GM12878 (cell line): ENCODE measurements around the gene ZNF407. TPM values are rescaled to one million over a fixed set of nuclear protein-coding genes. Genes with fewer than 3 reads are reported as not detected.

ENCODE experiments used
- ATAC-seq: fragments of 200-7000 bp; cut with Tn5 transposase; 3 replicates; pipeline ENCODE4 v1.9.1; 2020; ENCODE audit warnings: mild to moderate bottlenecking, moderate library complexity
- BruUV-seq: library from RNA; stranded (reverse); fragments of 400-500 nt; replicated peaks from 2 replicates; lab custom pipeline; 2021; lab: Mats Ljungman, UMichigan
- CTCF ChIA-PET: fragments of 300-600 bp; sonication (Branson Sonifier 250); formaldehyde crosslinking; extraction: SDS; loops from one replicate; lab custom pipeline; 2021; ENCODE audit warnings: inconsistent platforms; lab: Yijun Ruan, JAX
- POLR2A ChIA-PET: fragments of 350-600 bp; formaldehyde crosslinking; extraction: SDS; loops from one replicate; lab custom pipeline; 2021; ENCODE audit warnings: inconsistent platforms; lab: Charles Lee
- RAD21 ChIA-PET: fragments of 300-600 bp; sonication (Branson Sonifier 250); formaldehyde crosslinking; loops from one replicate; lab custom pipeline; 2023; ENCODE audit warnings: antibody characterized with exemption; ENCODE audit not compliant: unreplicated experiment; lab: Charles Lee
- SMC1A ChIA-PET: fragments of 300-600 bp; sonication (Branson Sonifier 250); formaldehyde crosslinking; loops from one replicate; lab custom pipeline; 2023; ENCODE audit not compliant: unreplicated experiment, uncharacterized antibody; lab: Charles Lee
- DNase-seq: peaks from one replicate; pipeline ENCODE4 v3.0.0-alpha.2; 2011; ENCODE audit warnings: low read depth, low spot score
- FAIRE-seq: peaks from 3 replicates; lab custom pipeline; 2011; peaks lifted over from hg19 to GRCh38; lab: Jason Lieb, UNC
- H2AFZ ChIP-seq: 2 replicates; pipeline ENCODE4 v1.6.0; 2011; ENCODE audit warnings: low read depth, low read length, control low read depth; ENCODE audit not compliant: control insufficient read depth
- H3K27ac ChIP-seq: 2 replicates; pipeline ENCODE4 v1.5.1; 2011; ENCODE audit warnings: control low read depth; ENCODE audit not compliant: control insufficient read depth, insufficient read depth
- H3K27me3 ChIP-seq, 2 experiments: replicated peaks in 1 of 2; 2 replicates each; pipeline versions ENCODE4 v1.6.0 to v1.6.1; 2011; ENCODE audit warnings: low read length in 1 of 2; ENCODE audit not compliant: control insufficient read depth in 2 of 2, insufficient read depth in 2 of 2
- H3K36me3 ChIP-seq, 2 experiments: 2 replicates each; pipeline ENCODE4 v1.5.1; 2011; ENCODE audit warnings: low read length in 1 of 2; ENCODE audit not compliant: control insufficient read depth in 2 of 2, insufficient read depth in 2 of 2
- H3K4me1 ChIP-seq: 2 replicates; pipeline ENCODE4 v1.6.1; 2011; ENCODE audit warnings: mild to moderate bottlenecking, low read length, moderate library complexity, mixed read lengths; ENCODE audit not compliant: control insufficient read depth, insufficient read depth
- H3K4me2 ChIP-seq: 2 replicates; pipeline ENCODE4 v1.6.0; 2011; ENCODE audit warnings: control low read depth; ENCODE audit not compliant: control insufficient read depth, insufficient read depth
- H3K4me3 ChIP-seq: fragments of 200-600 bp; sonication (generic); 2 replicates; pipeline ENCODE4 v1.5.1; 2016
- H3K79me2 ChIP-seq: 2 replicates; pipeline ENCODE4 v1.6.0; 2011; ENCODE audit warnings: low read length; ENCODE audit not compliant: control insufficient read depth, insufficient read depth
- H3K9ac ChIP-seq: 2 replicates; pipeline ENCODE4 v1.8.0; 2011; ENCODE audit warnings: low read length, control low read depth, mixed read lengths; ENCODE audit not compliant: control insufficient read depth, insufficient read depth
- H3K9me3 ChIP-seq: replicated peaks from 3 replicates; pipeline ENCODE4 v1.5.1; 2011; ENCODE audit warnings: mild to moderate bottlenecking, low read length; ENCODE audit not compliant: control insufficient read depth, insufficient read depth
- H4K20me1 ChIP-seq: 2 replicates; pipeline ENCODE4 v1.6.0; 2011; ENCODE audit not compliant: control insufficient read depth, insufficient read depth
- ASH2L ChIP-seq: fragments of 300-600, 200-600 bp; sonication (generic); IDR thresholded peaks from 2 replicates; pipeline ENCODE4 v1.6.1; 2017; ENCODE audit warnings: low read depth, mild to moderate bottlenecking, borderline replicate concordance
- ATF7 ChIP-seq: fragments of 450-650 bp; IDR thresholded peaks from 2 replicates; pipeline ENCODE4 v1.6.1; 2016; ENCODE audit warnings: low read depth, mild to moderate bottlenecking
- BMI1 ChIP-seq: fragments of 450-650 bp; IDR thresholded peaks from 2 replicates; pipeline ENCODE4 v1.6.1; 2016; ENCODE audit warnings: mild to moderate bottlenecking, moderate library complexity, borderline replicate concordance
- NR2C2 ChIP-seq: IDR thresholded peaks from 2 replicates; pipeline ENCODE4 v1.6.1; 2011; ENCODE audit warnings: borderline replicate concordance, low read depth; ENCODE audit not compliant: control insufficient read depth, insufficient read length
- PML ChIP-seq: IDR thresholded peaks from 2 replicates; pipeline ENCODE4 v1.6.1; 2012; ENCODE audit warnings: low read length, inconsistent platforms
- POLR2AphosphoS2 ChIP-seq: IDR thresholded peaks from 2 replicates; pipeline ENCODE4 v1.6.1; 2011; ENCODE audit warnings: low read depth, mild to moderate bottlenecking, low read length, improper control_type of control experiment, moderate library complexity
- POLR2AphosphoS5 ChIP-seq: IDR thresholded peaks from 2 replicates; pipeline ENCODE4 v1.6.1; 2011; ENCODE audit warnings: mild to moderate bottlenecking, low read length, inconsistent platforms
- RAD21 ChIP-seq: IDR thresholded peaks from 2 replicates; pipeline ENCODE4 v1.6.1; 2011; ENCODE audit warnings: mild to moderate bottlenecking, low read depth, low read length, moderate library complexity; ENCODE audit not compliant: insufficient read depth
- TARDBP ChIP-seq: IDR thresholded peaks from 2 replicates; pipeline ENCODE4 v1.6.1; 2016; ENCODE audit warnings: borderline replicate concordance
- TCF12 ChIP-seq: IDR thresholded peaks from 2 replicates; pipeline ENCODE4 v1.6.1; 2011; ENCODE audit warnings: low read depth, mild to moderate bottlenecking, low read length
- TCF3 ChIP-seq: IDR thresholded peaks from 2 replicates; pipeline ENCODE4 v1.6.1; 2012; ENCODE audit warnings: low read depth, mild to moderate bottlenecking, low read length, borderline replicate concordance; ENCODE audit not compliant: insufficient read depth
- YY1 ChIP-seq: IDR thresholded peaks from 2 replicates; pipeline ENCODE4 v1.6.1; 2011; ENCODE audit warnings: low read depth, mild to moderate bottlenecking, low read length
- ZNF207 ChIP-seq: fragments of 450-650 bp; IDR thresholded peaks from 2 replicates; pipeline ENCODE4 v1.6.1; 2014; ENCODE audit warnings: antibody characterized with exemption, mild to moderate bottlenecking, borderline replicate concordance
- WGBS: methylation state at CpG from one replicate; pipeline ENCODE4 v1.1.6; 2016; ENCODE audit warnings: low lambda C conversion rate; ENCODE audit not compliant: insufficient replicate concordance, insufficient coverage; ENCODE audit errors: missing lambda C conversion rate; 5-methylcytosine and 5-hydroxymethylcytosine counted together
- in situ Hi-C: fragments of 300-500 bp; cut with MboI; formaldehyde crosslinking; loops from 9 replicates; pipeline ENCODE4 v1.14.3; 2018; ENCODE audit warnings: mixed read lengths
- intact Hi-C: fragments of 100-400 bp; cut with micrococcal nuclease; formaldehyde crosslinking; loops from one replicate; pipeline ENCODE4 v1.14.2; 2022; ENCODE audit not compliant: unreplicated experiment
- polyA plus RNA-seq, 11 experiments: library from polyadenylated mRNA; depleted of rRNA in 4 of 11; unstranded in 6 of 11; stranded (reverse) in 5 of 11; fragments of >200 nt; fragmentation: Nextera tagmentation in 4 of 11; fragmentation: Illumina TruSeq in 1 of 11; extraction: Ambion mirVana in 4 of 11; extraction: Trizol in 1 of 11; gene quantifications; 1 replicate in 1 of 11; 2 replicates in 10 of 11; pipeline versions ENCODE4 v1.2.1 to v1.2.3, GENCODE V29; 2011 to 2016; ENCODE audit warnings: inconsistent platforms in 2 of 11, missing spikeins in 2 of 11, low read depth in 1 of 11
- total RNA-seq, 4 experiments: library from RNA; depleted of rRNA in 3 of 4; stranded (reverse); fragments of >200 nt in 3 of 4; fragmentation: Illumina TruSeq in 1 of 4; extraction: Trizol in 1 of 4; gene quantifications; 2 replicates each; pipeline versions ENCODE4 v1.2.1 to v1.2.3, GENCODE V29; 2013 to 2021
- TF ChIP-seq, protein P1 (sequence below): fragments of 450-650 bp; IDR thresholded peaks from 2 replicates; pipeline ENCODE4 v1.6.1; 2017; ENCODE audit warnings: antibody characterized with exemption, mild to moderate bottlenecking, moderate library complexity
- TF ChIP-seq, protein P2 (sequence below): fragments of 450-650 bp; IDR thresholded peaks from 2 replicates; pipeline ENCODE4 v1.6.1; 2017; ENCODE audit warnings: mild to moderate bottlenecking, moderate library complexity
- TF ChIP-seq, protein P3 (sequence below): fragments of 450-650 bp; IDR thresholded peaks from 2 replicates; pipeline ENCODE4 v1.6.1; 2017; ENCODE audit warnings: borderline replicate concordance

The ZNF407 gene
- total and polyA plus RNA-seq, 10 of the 15 experiments (the other 5 are each of a cell fraction or from before 2014, with no cell fraction given): 0.69 to 11.6 (median 5.3) TPM

DNA sequence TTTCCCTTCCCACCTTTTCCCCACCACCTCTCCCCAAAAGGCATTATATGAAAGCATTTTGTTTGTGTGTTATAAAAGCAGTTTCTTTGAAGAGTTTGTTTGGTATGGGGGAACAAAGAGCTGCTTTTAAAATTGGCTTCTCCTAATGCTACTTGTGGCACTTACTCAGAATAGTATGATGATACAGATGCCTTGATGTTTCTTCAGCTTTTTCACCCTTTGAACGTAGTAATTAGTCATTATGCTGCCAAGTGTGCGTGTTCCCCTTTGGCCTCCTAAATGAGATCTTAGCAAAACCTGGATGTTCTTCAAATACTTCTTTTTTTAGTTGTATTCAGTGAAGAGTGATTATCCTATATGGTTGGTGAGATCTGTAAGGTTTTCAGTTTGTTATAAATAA lies 427.9 kb downstream of the ZNF407 start:
- RAD21 ChIA-PET: interaction anchor here (1.4 kb wide), 1 partner anchor 62 kb away, joined by 4 read pairs; no protein-coding TSS in a partner anchor
- Histone ChIP-seq H3K4me2 (no peak overlapping the region), H3K36me3 (no peaks in the 10 kb centered on the region), H3K4me3 (no peak overlapping the region), H3K27me3 (no peaks in the 10 kb centered on the region), H4K20me1 (no peaks in the 10 kb centered on the region), H3K27ac (no peak overlapping the region), H3K4me1 (peaks cover 5% of the 10 kb centered on the region; the same call in 1 of the 2 replicates), H3K9ac (no peak overlapping the region), H3K9me3 (no peaks in the 10 kb centered on the region), H3K79me2 (no peaks in the 10 kb centered on the region), H2AFZ (no peak overlapping the region)
- SMC1A ChIA-PET: interaction anchor here (0.7 to 4.1 kb wide), 5 partner anchors 10 to 45 kb away, joined by 3 to 26 read pairs (median 3); no protein-coding TSS in a partner anchor
- POLR2A ChIA-PET: no interaction called here
- intact Hi-C loops (no loop called here), in situ Hi-C loops (no loop called here)
- FAIRE-seq (no peak), ATAC-seq (no peak), DNase-seq (no peak)
- TF ChIP-seq POLR2AphosphoS2 (no peak), NR2C2 (no peak), RAD21 (no peak), ATF7 (no peak), YY1 (no peak), TCF12 (no peak), PML (no peak), TCF3 (no peak), ZNF207 (no peak), POLR2AphosphoS5 (no peak), BMI1 (no peak), ASH2L (no peak), TARDBP (no peak)
- TF ChIP-seq, protein P1, sequence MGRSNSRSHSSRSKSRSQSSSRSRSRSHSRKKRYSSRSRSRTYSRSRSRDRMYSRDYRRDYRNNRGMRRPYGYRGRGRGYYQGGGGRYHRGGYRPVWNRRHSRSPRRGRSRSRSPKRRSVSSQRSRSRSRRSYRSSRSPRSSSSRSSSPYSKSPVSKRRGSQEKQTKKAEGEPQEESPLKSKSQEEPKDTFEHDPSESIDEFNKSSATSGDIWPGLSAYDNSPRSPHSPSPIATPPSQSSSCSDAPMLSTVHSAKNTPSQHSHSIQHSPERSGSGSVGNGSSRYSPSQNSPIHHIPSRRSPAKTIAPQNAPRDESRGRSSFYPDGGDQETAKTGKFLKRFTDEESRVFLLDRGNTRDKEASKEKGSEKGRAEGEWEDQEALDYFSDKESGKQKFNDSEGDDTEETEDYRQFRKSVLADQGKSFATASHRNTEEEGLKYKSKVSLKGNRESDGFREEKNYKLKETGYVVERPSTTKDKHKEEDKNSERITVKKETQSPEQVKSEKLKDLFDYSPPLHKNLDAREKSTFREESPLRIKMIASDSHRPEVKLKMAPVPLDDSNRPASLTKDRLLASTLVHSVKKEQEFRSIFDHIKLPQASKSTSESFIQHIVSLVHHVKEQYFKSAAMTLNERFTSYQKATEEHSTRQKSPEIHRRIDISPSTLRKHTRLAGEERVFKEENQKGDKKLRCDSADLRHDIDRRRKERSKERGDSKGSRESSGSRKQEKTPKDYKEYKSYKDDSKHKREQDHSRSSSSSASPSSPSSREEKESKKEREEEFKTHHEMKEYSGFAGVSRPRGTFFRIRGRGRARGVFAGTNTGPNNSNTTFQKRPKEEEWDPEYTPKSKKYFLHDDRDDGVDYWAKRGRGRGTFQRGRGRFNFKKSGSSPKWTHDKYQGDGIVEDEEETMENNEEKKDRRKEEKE: no peak
- TF ChIP-seq, protein P2, sequence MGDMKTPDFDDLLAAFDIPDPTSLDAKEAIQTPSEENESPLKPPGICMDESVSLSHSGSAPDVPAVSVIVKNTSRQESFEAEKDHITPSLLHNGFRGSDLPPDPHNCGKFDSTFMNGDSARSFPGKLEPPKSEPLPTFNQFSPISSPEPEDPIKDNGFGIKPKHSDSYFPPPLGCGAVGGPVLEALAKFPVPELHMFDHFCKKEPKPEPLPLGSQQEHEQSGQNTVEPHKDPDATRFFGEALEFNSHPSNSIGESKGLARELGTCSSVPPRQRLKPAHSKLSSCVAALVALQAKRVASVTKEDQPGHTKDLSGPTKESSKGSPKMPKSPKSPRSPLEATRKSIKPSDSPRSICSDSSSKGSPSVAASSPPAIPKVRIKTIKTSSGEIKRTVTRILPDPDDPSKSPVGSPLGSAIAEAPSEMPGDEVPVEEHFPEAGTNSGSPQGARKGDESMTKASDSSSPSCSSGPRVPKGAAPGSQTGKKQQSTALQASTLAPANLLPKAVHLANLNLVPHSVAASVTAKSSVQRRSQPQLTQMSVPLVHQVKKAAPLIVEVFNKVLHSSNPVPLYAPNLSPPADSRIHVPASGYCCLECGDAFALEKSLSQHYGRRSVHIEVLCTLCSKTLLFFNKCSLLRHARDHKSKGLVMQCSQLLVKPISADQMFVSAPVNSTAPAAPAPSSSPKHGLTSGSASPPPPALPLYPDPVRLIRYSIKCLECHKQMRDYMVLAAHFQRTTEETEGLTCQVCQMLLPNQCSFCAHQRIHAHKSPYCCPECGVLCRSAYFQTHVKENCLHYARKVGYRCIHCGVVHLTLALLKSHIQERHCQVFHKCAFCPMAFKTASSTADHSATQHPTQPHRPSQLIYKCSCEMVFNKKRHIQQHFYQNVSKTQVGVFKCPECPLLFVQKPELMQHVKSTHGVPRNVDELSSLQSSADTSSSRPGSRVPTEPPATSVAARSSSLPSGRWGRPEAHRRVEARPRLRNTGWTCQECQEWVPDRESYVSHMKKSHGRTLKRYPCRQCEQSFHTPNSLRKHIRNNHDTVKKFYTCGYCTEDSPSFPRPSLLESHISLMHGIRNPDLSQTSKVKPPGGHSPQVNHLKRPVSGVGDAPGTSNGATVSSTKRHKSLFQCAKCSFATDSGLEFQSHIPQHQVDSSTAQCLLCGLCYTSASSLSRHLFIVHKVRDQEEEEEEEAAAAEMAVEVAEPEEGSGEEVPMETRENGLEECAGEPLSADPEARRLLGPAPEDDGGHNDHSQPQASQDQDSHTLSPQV: no peak
- TF ChIP-seq, protein P3, sequence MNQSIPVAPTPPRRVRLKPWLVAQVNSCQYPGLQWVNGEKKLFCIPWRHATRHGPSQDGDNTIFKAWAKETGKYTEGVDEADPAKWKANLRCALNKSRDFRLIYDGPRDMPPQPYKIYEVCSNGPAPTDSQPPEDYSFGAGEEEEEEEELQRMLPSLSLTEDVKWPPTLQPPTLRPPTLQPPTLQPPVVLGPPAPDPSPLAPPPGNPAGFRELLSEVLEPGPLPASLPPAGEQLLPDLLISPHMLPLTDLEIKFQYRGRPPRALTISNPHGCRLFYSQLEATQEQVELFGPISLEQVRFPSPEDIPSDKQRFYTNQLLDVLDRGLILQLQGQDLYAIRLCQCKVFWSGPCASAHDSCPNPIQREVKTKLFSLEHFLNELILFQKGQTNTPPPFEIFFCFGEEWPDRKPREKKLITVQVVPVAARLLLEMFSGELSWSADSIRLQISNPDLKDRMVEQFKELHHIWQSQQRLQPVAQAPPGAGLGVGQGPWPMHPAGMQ: no peak
- WGBS: 69% methylated on average over 2 of the region's 2 CpGs
- no TSS peak for BruUV-seq
- CTCF ChIA-PET: interaction anchor here (1.0 to 3.4 kb wide), 3 partner anchors 10 to 23 kb away, joined by 3 to 15 read pairs (median 8); no protein-coding TSS in a partner anchor
